Measurements from ENCODE around the gene TNS2. TPM values are rescaled to one million over a fixed set of nuclear protein-coding genes. Genes with fewer than 3 reads are reported as not detected.

TNS2 gene
- total and polyA plus RNA-seq, 9 of the 15 experiments (the other 6 are each of a cell fraction or from before 2014, with no cell fraction given) = 0.28 to 3.1 (median 1.2) TPM; not detected in 1

DNA sequence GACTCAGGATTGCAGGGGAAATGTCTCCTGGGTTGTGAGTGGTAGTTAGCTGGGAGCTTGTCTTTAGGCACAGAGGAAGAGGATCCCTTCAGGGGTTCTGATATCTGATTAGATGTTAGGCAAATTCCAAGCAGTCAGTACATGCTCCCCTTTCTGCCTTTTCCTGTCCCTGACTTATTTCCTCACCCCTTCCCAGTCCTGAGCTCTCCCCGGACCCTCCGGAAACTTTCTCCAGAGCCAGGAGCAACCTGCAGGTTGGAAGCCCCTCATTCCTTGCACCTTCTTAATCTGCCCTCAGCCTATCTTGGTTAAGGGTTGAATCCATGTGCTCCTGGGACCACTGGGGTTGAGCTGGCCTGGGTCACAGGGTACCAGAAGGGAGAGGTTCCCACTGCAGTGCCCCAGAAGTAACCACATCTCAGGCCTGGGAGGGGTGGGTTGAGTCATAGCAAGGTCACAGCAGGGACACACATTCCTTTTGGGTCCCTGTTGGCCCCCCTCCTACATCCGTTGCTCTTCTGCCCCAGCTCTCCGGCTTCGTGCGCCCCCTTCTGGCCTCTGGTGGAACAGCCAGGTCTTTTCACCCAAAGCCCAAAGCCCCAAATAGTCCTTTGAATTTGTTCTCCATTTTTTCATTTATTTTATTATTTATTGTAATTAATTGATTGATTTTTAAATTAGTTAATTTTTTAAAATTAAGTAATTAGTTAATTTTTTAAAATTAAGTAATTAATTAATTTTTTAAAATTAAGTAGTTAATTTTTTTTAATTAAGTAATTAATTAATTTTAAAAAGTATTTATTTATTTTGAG lies 49.4 kb downstream of the TNS2 start (continued):
- TF ChIP-seq, protein P1, sequence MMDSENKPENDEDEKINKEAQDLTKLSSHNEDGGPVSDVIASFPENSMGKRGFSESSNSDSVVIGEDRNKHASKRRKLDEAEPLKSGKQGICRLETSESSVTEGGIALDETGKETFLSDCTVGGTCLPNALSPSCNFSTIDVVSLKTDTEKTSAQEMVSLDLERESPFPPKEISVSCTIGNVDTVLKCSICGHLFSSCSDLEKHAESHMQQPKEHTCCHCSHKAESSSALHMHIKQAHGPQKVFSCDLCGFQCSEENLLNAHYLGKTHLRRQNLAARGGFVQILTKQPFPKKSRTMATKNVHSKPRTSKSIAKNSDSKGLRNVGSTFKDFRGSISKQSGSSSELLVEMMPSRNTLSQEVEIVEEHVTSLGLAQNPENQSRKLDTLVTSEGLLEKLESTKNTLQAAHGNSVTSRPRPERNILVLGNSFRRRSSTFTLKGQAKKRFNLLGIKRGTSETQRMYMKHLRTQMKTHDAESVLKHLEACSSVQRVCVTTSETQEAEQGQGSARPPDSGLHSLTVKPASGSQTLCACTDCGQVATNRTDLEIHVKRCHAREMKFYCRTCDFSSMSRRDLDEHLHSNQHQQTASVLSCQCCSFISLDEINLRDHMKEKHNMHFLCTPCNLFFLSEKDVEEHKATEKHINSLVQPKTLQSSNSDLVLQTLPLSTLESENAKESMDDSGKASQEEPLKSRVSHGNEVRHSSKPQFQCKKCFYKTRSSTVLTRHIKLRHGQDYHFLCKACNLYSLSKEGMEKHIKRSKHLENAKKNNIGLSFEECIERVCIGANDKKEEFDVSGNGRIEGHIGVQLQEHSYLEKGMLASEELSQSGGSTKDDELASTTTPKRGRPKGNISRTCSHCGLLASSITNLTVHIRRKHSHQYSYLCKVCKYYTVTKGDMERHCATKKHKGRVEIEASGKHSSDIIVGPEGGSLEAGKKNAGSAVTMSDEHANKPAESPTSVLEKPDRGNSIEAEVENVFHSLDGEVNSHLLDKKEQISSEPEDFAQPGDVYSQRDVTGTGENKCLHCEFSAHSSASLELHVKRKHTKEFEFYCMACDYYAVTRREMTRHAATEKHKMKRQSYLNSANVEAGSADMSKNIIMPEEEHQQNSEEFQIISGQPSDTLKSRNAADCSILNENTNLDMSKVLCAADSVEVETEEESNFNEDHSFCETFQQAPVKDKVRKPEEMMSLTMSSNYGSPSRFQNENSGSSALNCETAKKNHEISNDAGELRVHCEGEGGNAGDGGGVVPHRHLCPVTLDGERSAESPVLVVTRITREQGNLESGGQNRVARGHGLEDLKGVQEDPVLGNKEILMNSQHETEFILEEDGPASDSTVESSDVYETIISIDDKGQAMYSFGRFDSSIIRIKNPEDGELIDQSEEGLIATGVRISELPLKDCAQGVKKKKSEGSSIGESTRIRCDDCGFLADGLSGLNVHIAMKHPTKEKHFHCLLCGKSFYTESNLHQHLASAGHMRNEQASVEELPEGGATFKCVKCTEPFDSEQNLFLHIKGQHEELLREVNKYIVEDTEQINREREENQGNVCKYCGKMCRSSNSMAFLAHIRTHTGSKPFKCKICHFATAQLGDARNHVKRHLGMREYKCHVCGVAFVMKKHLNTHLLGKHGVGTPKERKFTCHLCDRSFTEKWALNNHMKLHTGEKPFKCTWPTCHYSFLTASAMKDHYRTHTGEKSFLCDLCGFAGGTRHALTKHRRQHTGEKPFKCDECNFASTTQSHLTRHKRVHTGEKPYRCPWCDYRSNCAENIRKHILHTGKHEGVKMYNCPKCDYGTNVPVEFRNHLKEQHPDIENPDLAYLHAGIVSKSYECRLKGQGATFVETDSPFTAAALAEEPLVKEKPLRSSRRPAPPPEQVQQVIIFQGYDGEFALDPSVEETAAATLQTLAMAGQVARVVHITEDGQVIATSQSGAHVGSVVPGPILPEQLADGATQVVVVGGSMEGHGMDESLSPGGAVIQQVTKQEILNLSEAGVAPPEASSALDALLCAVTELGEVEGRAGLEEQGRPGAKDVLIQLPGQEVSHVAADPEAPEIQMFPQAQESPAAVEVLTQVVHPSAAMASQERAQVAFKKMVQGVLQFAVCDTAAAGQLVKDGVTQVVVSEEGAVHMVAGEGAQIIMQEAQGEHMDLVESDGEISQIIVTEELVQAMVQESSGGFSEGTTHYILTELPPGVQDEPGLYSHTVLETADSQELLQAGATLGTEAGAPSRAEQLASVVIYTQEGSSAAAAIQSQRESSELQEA (IDR thresholded peaks at IDR 0.05; ENCODE audit: low read depth) = no peak
- TF ChIP-seq NFE2L1 (tag; IDR thresholded peaks at IDR 0.05; ENCODE audit: borderline replicate concordance, low read depth) (no peak), TCF7 (IDR thresholded peaks at IDR 0.05; ENCODE audit: borderline replicate concordance) (no peak), KLF16 (IDR thresholded peaks at IDR 0.05) (no peak), FOXJ3 (CRISPR knock-in tag; IDR thresholded peaks at IDR 0.05) (no peak), HLTF (IDR thresholded peaks at IDR 0.05) (no peak), CREBBP (IDR thresholded peaks at IDR 0.05; ENCODE audit: low read depth, low read length) (no peak), ZNF699 (CRISPR knock-in tag; IDR thresholded peaks at IDR 0.05; ENCODE audit: insufficient replicate concordance) (no peak), ETV6 (IDR thresholded peaks at IDR 0.05; ENCODE audit: borderline replicate concordance in 1 of 2, low read depth in 2 of 2, low read length in 1 of 2) (peak in 1 of 2 experiments; percentile 65; a peak in 2 of 4 replicates), ETV6 (CRISPR knock-in tag; IDR thresholded peaks at IDR 0.05; ENCODE audit: borderline replicate concordance) (no peak), POLR2AphosphoS5 (IDR thresholded peaks at IDR 0.05; ENCODE audit: control insufficient read depth, insufficient read depth, low read depth, low read length) (0 out of 2 replicates have a peak, but pooled peaks have one; percentile 14), RFX7 (CRISPR knock-in tag; IDR thresholded peaks at IDR 0.05) (no peak)
- TF ChIP-seq, protein P2, sequence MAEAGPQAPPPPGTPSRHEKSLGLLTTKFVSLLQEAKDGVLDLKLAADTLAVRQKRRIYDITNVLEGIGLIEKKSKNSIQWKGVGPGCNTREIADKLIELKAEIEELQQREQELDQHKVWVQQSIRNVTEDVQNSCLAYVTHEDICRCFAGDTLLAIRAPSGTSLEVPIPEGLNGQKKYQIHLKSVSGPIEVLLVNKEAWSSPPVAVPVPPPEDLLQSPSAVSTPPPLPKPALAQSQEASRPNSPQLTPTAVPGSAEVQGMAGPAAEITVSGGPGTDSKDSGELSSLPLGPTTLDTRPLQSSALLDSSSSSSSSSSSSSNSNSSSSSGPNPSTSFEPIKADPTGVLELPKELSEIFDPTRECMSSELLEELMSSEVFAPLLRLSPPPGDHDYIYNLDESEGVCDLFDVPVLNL (CRISPR knock-in tag; IDR thresholded peaks at IDR 0.05; ENCODE audit: low read depth) = 0 out of 2 replicates have a peak, but pooled peaks have one; percentile 30
- TF ChIP-seq, protein P3, sequence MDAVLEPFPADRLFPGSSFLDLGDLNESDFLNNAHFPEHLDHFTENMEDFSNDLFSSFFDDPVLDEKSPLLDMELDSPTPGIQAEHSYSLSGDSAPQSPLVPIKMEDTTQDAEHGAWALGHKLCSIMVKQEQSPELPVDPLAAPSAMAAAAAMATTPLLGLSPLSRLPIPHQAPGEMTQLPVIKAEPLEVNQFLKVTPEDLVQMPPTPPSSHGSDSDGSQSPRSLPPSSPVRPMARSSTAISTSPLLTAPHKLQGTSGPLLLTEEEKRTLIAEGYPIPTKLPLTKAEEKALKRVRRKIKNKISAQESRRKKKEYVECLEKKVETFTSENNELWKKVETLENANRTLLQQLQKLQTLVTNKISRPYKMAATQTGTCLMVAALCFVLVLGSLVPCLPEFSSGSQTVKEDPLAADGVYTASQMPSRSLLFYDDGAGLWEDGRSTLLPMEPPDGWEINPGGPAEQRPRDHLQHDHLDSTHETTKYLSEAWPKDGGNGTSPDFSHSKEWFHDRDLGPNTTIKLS (IDR thresholded peaks at IDR 0.05; ENCODE audit: borderline replicate concordance, low read depth) = no peak
- TF ChIP-seq, protein P4, sequence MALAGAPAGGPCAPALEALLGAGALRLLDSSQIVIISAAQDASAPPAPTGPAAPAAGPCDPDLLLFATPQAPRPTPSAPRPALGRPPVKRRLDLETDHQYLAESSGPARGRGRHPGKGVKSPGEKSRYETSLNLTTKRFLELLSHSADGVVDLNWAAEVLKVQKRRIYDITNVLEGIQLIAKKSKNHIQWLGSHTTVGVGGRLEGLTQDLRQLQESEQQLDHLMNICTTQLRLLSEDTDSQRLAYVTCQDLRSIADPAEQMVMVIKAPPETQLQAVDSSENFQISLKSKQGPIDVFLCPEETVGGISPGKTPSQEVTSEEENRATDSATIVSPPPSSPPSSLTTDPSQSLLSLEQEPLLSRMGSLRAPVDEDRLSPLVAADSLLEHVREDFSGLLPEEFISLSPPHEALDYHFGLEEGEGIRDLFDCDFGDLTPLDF (CRISPR knock-in tag; IDR thresholded peaks at IDR 0.05) = no peak
